Heart right ventricle (tissue), 16 donors: ENCODE data around the gene ERP44. TPM values are rescaled to one million over a fixed set of nuclear protein-coding genes. Genes with fewer than 3 reads are reported as not detected.
"Not testable (repeated sequence)": the region's sequence is repeated elsewhere in the genome, so short reads cannot be mapped to it uniquely, and the experiment has no call there.

Source experiments
- ATAC-seq, 8 donors: fragments of 200-7000 bp; cut with Tn5 transposase; one replicate each; pipeline ENCODE4 v1.9.1; 2020; ENCODE audit warnings: mild to moderate bottlenecking in 8 of 8, moderate library complexity in 8 of 8, moderate number of reproducible peaks in 1 of 8
- DNase-seq, 2 donors: peaks; one replicate each; pipeline ENCODE4 v3.0.0-alpha.2; 2020
- H3K27ac ChIP-seq, 10 donors: fragments of 200-600 bp; sonication (generic) in 2 of 10; one replicate each; pipeline versions ENCODE4 v1.5.0 to v1.8.0; 2020 to 2022; ENCODE audit warnings: mild to moderate bottlenecking in 3 of 10
- H3K27me3 ChIP-seq, 7 donors: fragments of 200-600 bp; one replicate each; pipeline ENCODE4 v1.8.0; 2021 to 2022; ENCODE audit warnings: mild to moderate bottlenecking in 2 of 7
- H3K36me3 ChIP-seq, 9 donors: fragments of 200-600 bp; sonication (generic) in 1 of 9; one replicate each; pipeline versions ENCODE4 v1.5.0 to v1.8.0; 2020 to 2022; ENCODE audit warnings: mild to moderate bottlenecking in 2 of 9
- H3K4me1 ChIP-seq, 9 donors: fragments of 200-600 bp; sonication (generic) in 1 of 9; one replicate each; pipeline versions ENCODE4 v1.5.0 to v1.8.0; 2020 to 2022; ENCODE audit warnings: mild to moderate bottlenecking in 4 of 9
- H3K4me3 ChIP-seq, 10 donors: fragments of 200-600 bp; sonication (generic) in 2 of 10; one replicate each; pipeline versions ENCODE4 v1.5.0 to v1.8.0; 2020 to 2022; ENCODE audit warnings: mild to moderate bottlenecking in 7 of 10, moderate library complexity in 2 of 10
- H3K9me3 ChIP-seq, 11 donors: fragments of 200-600 bp in 10 of 11; sonication (generic) in 2 of 11; one replicate each; pipeline versions ENCODE4 v1.5.0 to v1.8.0; 2013 to 2022; ENCODE audit warnings: mild to moderate bottlenecking in 2 of 11, control low read depth in 1 of 11, moderate library complexity in 1 of 11
- whole genome bisulfite sequencing, 2 donors: extraction: QIAGEN DNeasy Blood & Tissue Kit; methylation state at CpG; one replicate each; pipeline ENCODE4 v1.1.7; 2013; ENCODE audit warnings: inconsistent platforms in 1 of 2; 5-methylcytosine and 5-hydroxymethylcytosine counted together
- intact Hi-C, 10 donors: fragments of 100-400 bp; cut with DNase I; formaldehyde crosslinking; loops; one replicate each; pipeline versions ENCODE4 v1.11.1 to v1.14.2; 2022
- polyA plus RNA-seq, 2 donors: library from polyadenylated mRNA; stranded (reverse); fragments of 200-250 nt; gene quantifications; one replicate each; pipeline ENCODE4 v1.2.3, GENCODE V29; 2013
- total RNA-seq, 10 donors: library from RNA; stranded (reverse); fragmentation: NEBNext Ultra II Directional in 3 of 10; extraction: Animal tissue kit (Norgen Biotek cat#: 25700) in 3 of 10; gene quantifications; one replicate each; pipeline versions ENCODE4 v1.2.1 to v1.2.4, GENCODE V29; 2021 to 2023
- TF ChIP-seq, protein P1 (sequence below), 9 donors: fragments of 200-600 bp; sonication (generic) in 2 of 9; IDR thresholded peaks; one replicate each; pipeline versions ENCODE4 v1.5.0 to v1.8.0; 2021 to 2022; ENCODE audit warnings: antibody characterized with exemption in 9 of 9, mild to moderate bottlenecking in 5 of 9, moderate library complexity in 1 of 9
- donor health status: Arrhythmogenic right ventricular cardiomyopathy.
- donor health status: ischemic (EF 13 %, LVEDD 7.1; RV severe dilation, severe dysfunction).
- donor health status: healthy with polysubstance abuse.
- donor health status: DM: no; HTN: yes; CAD: no.
- donor health status: DM: no; HTN: no; CAD: no.
- donor health status: ischemic (EF 25% LVEDD 6.9; RV normal size, moderate dysfunction).
- donor health status: ischemic (EF 25% LVEDD 5.7; RV mildly dilated, moderate dysfunction).
- donor health status: healthy.
- donor health status: DM: yes; HTN: yes; CAD: no.
- donor health status: Ischemic cardiomyopathy.
- donor health status: ischemic (EF 35%, LVEDD 5.7; RV mildly dilated, moderate dysfunction).
- donor health status: nonischemic (EF 11% LVEDD 7.7; RV severe dilation, severe dysfunction).
- donor health status: DM: yes; HTN: yes; CAD: no.
- donor health status: PGD.
- donor health status: ischemic (EF 29% LVEDD 5.4; RV normal size, mild dysfunction).
- donor health status: nonischemic (EF 23%, LVEDD 6.1; RV moderate dilation, normal function).

Gene ERP44
- total and polyA plus RNA-seq, 12 donors, result 11.9 to 19.8 (median 15.2) TPM

DNA sequence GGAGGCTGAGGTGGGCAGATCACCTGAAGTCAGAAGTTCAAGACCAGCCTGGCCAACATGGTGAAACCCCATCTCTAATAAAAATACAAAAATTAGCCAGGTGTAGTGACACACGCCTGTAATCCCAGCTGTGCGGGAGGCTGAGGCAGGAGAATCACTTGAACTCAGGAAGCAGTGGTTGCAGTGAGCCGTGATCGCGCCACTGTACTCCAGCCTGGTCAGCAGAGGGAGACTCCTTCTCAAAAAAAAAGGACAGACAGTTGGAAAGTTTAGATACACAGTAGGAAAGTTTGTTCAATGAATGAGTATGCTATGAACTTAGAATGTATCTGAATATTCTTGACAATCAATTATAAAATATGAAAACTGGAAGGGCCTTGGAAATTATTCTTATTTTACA lies 38.0 kb upstream of the ERP44 start:
- H3K4me3 ChIP-seq, intact Hi-C loops, H3K27me3 ChIP-seq, ATAC-seq, H3K27ac ChIP-seq, H3K9me3 ChIP-seq, DNase-seq, H3K4me1 ChIP-seq: not testable (repeated sequence)
- TF ChIP-seq, protein P1, sequence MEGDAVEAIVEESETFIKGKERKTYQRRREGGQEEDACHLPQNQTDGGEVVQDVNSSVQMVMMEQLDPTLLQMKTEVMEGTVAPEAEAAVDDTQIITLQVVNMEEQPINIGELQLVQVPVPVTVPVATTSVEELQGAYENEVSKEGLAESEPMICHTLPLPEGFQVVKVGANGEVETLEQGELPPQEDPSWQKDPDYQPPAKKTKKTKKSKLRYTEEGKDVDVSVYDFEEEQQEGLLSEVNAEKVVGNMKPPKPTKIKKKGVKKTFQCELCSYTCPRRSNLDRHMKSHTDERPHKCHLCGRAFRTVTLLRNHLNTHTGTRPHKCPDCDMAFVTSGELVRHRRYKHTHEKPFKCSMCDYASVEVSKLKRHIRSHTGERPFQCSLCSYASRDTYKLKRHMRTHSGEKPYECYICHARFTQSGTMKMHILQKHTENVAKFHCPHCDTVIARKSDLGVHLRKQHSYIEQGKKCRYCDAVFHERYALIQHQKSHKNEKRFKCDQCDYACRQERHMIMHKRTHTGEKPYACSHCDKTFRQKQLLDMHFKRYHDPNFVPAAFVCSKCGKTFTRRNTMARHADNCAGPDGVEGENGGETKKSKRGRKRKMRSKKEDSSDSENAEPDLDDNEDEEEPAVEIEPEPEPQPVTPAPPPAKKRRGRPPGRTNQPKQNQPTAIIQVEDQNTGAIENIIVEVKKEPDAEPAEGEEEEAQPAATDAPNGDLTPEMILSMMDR (IDR thresholded peaks at IDR 0.05), result peak in 3 of 9 donors; percentile 13 to 23 (median 20)
- peaks cover 0 to 19% (median 0%) of the 10 kb centered on the region in 9 donors for H3K36me3 ChIP-seq
- 89 to 98% methylated on average over 5 of the region's 5 CpGs for WGBS, 2 donors

DNA sequence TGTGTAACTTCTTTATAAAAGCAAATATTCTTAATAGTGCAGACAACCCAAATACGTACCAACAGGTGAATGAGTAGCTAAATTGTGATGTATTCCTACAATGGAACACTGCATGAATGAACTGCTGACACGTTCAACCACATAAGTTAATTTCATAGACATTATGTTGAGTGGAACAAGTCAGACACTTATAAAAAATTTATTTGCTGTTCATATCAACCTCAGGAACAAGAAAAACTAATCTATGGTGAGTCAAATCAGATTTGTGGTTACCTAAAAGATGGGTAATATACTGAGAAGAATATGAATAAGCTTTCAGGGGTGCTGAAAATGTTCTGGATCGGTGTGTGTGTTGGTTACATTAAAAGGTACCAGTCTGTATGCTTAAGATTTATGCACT lies 35.9 kb upstream of the ERP44 start:
- intact Hi-C loops, result no loop called here
- WGBS, 2 donors, result 80 to 95% methylated on average over 3 of the region's 3 CpGs

DNA sequence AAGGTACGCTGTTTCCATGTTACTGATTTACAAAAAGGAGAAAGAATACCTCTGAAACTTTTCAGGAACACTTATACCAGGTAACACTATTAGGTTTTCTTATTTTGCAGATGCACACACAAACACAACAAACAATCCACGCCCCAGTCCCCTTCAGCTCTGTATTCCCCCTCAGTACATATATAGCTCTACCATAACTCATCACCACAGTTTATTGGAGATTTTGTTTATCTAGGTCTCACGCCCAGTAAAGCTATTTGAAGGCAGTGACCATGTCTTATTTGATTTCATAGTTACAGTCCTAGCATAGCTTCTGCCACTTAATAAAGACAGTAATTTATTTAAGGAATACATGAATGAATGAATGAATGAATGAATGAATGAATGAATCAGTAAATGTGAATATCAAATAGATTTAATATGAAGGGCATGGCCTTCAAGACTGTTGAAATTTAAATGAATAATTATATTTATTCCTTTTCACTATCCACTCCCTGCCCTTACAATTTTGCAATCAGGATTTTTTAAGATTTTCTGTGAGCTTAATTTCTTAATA lies 33.2 kb upstream of the ERP44 start:
- H3K9me3 ChIP-seq, result no peaks in the 10 kb centered on the region
- intact Hi-C loops, result no loop called here
- no peak for DNase-seq
- TF ChIP-seq, protein P1 (IDR thresholded peaks at IDR 0.05), result no peak
- peaks cover 0 to 29% (median 0%) of the 10 kb centered on the region in 9 donors for H3K36me3 ChIP-seq
- WGBS, 2 donors, result 97 to 98% methylated on average over 3 of the region's 3 CpGs
- no peaks in the 10 kb centered on the region for H3K27me3 ChIP-seq
- H3K4me1 ChIP-seq, result peaks cover 0 to 7% (median 0%) of the 10 kb centered on the region in 9 donors
- H3K4me3 ChIP-seq, result no peak overlapping the region
- no peak for ATAC-seq
- H3K27ac ChIP-seq, result no peak overlapping the region

More for the DNA sequence above, 35.9 kb upstream of the ERP44 start:
- H3K4me1 ChIP-seq, result no peaks in the 10 kb centered on the region
- no peaks in the 10 kb centered on the region for H3K27me3 ChIP-seq
- H3K36me3 ChIP-seq, result peaks cover 0 to 23% (median 0%) of the 10 kb centered on the region in 9 donors
- H3K27ac ChIP-seq, result no peak overlapping the region
- ATAC-seq, result no peak
- TF ChIP-seq, protein P1 (IDR thresholded peaks at IDR 0.05), result no peak
- H3K4me3 ChIP-seq, result no peak overlapping the region
- DNase-seq, result no peak
- H3K9me3 ChIP-seq, result no peaks in the 10 kb centered on the region

DNA sequence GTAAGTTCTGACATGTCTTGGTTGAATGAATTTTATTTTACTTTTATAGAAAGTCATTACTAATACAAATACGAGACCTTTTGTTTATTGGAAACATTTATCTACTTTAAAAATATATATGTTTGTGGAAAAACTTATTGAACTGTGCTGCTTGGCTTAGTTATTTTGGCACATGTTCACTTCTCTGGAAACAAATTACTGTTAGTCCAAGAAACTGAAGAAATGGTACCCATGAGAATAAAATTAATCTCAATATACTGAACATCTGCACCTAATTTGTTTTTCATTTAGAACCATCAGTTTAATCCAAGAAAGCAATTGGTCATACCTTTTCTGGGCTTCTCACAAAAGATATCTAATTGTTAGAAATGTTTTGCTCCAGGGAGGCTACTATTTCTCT lies 32.4 kb upstream of the ERP44 start:
- no peak for ATAC-seq
- intact Hi-C loops, result no loop called here
- DNase-seq, result no peak
- WGBS, 2 donors, result 88 to 89% methylated on average over 1 of the region's 1 CpG
- H3K9me3 ChIP-seq, result no peaks in the 10 kb centered on the region
- peaks cover 0 to 36% (median 0%) of the 10 kb centered on the region in 9 donors for H3K36me3 ChIP-seq
- no peak overlapping the region for H3K4me3 ChIP-seq
- peaks cover 0 to 7% (median 0%) of the 10 kb centered on the region in 9 donors for H3K4me1 ChIP-seq
- TF ChIP-seq, protein P1 (IDR thresholded peaks at IDR 0.05), result no peak
- no peak overlapping the region for H3K27ac ChIP-seq
- no peaks in the 10 kb centered on the region for H3K27me3 ChIP-seq
